Activated CD4-positive, alpha-beta T cell treated with anti-CD3 and anti-CD28 coated beads, Interleukin-2, amount 50 U/mL, for 24 hours (primary cell): ENCODE results near the gene ORC1.
"Not testable (repeated sequence)": the region's sequence is repeated elsewhere in the genome, so short reads cannot be mapped to it uniquely, and the experiment has no call there.

Experiments
- DNase-seq, 2 donors: peaks; one replicate each; pipeline ENCODE4 v3.0.0-alpha.2; 2020; ENCODE audit warnings: low read depth in 1 of 2, low spot score in 1 of 2

ORC1 gene

GRCh38 chr1:52393174-52393573 lies 11.0 kb downstream of the ORC1 start:
- DNase-seq, result no peak

GRCh38 chr1:52386458-52386857 lies 17.8 kb downstream of the ORC1 start:
- no peak for DNase-seq

GRCh38 chr1:52385376-52385775 lies 18.8 kb downstream of the ORC1 start:
- DNase-seq, result no peak

- not testable (repeated sequence) for DNase-seq
These were observed 34.4 kb downstream of the ORC1 start for GRCh38 chr1:52369851-52370250.

GRCh38 chr1:52368383-52369172 lies 35.6 kb downstream of the ORC1 start:
- DNase-seq, result peak in 1 of 2 donors; percentile 48

- no peak for DNase-seq
These were observed 37.0 kb downstream of the ORC1 start for GRCh38 chr1:52367272-52367671.

- no peak for DNase-seq
These were observed 37.8 kb downstream of the ORC1 start for GRCh38 chr1:52366517-52366827.

- peak; percentile 98 to 99 for DNase-seq
These were observed 38.3 kb downstream of the ORC1 start, which contains the start of gene CC2D1B for GRCh38 chr1:52365746-52366516. TSS of gene CC2D1B (minus strand) at chr1:52366205. CDS start at chr1:52364620, 1,585 bp downstream.

- DNase-seq, result no peak
These were observed 39.0 kb downstream of the ORC1 start for GRCh38 chr1:52365071-52365745.

- no peak for DNase-seq
These were observed 39.9 kb downstream of the ORC1 start for GRCh38 chr1:52364235-52364839.

GRCh38 chr1:52360595-52360968 lies 43.6 kb downstream of the ORC1 start:
- no peak for DNase-seq

- DNase-seq, result no peak
These were observed 44.3 kb downstream of the ORC1 start for GRCh38 chr1:52359676-52360594.

GRCh38 chr1:52358851-52359497 lies 45.2 kb downstream of the ORC1 start:
- no peak for DNase-seq

- DNase-seq, result no peak
These were observed 46.8 kb downstream of the ORC1 start for GRCh38 chr1:52357397-52357796.

GRCh38 chr1:52356818-52357355 lies 47.3 kb downstream of the ORC1 start:
- DNase-seq, result no peak

GRCh38 chr1:52355847-52356505 lies 48.2 kb downstream of the ORC1 start:
- no peak for DNase-seq

GRCh38 chr1:52355436-52355835 lies 48.8 kb downstream of the ORC1 start:
- no peak for DNase-seq

- no peak for DNase-seq
These were observed 51.5 kb downstream of the ORC1 start for GRCh38 chr1:52352690-52353089.

GRCh38 chr1:52348704-52349300 lies 55.4 kb downstream of the ORC1 start:
- no peak for DNase-seq
